Right ventricle myocardium inferior (tissue), 1 donor: ENCODE measurements around the gene CCL21. TPM values are rescaled to one million over a fixed set of nuclear protein-coding genes. Genes with fewer than 3 reads are reported as not detected.

Experiments
- ATAC-seq: fragments of 200-7000 bp; cut with Tn5 transposase; one replicate; pipeline ENCODE4 v1.9.1; 2020; ENCODE audit warnings: mild to moderate bottlenecking, moderate library complexity
- DNase-seq: peaks from one replicate; pipeline ENCODE4 v3.0.0; 2021; ENCODE audit errors: missing footprints
- intact Hi-C: fragments of 100-400 bp; cut with DNase I; formaldehyde crosslinking; loops from one replicate; pipeline ENCODE4 v1.11.0; 2022
- total RNA-seq: library from RNA; stranded (reverse); fragmentation: NEBNext Ultra II Directional; extraction: Animal tissue kit (Norgen Biotek cat#: 25700); gene quantifications from one replicate; pipeline ENCODE4 v1.2.1, GENCODE V29; 2021
- donor health status: DM: no; HTN: yes; CAD: no; lungs with severe emphysema.

Gene CCL21
- total RNA-seq, 1 donor from 2014 or later: 12.4 TPM

GRCh38 chr9:34714007-34714406 is 4.1 kb upstream of the CCL21 start:
- no peak for DNase-seq
- ATAC-seq: no peak
- intact Hi-C loops: no loop called here

DNA sequence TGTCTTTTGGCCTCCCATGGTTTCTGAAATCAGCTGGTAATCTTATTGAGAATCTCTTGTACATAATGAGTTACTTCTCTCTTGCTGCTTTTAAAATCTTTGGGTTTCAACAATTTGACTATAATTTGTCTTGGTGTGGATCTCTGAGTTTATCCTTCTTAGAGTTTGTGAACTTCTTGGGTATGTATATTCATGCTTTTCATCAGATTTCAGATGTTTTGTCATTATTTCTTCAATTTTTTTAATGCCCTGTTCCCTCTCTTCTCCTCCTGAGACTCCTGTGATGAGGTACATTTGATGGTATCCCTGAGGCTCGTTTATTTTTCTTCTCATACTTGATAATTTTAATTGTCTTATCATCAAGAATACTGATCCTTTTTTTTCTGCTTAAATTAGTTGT is 2.2 kb upstream of the CCL21 start:
- DNase-seq: no peak
- ATAC-seq: no peak
- intact Hi-C loops: no loop called here

DNA sequence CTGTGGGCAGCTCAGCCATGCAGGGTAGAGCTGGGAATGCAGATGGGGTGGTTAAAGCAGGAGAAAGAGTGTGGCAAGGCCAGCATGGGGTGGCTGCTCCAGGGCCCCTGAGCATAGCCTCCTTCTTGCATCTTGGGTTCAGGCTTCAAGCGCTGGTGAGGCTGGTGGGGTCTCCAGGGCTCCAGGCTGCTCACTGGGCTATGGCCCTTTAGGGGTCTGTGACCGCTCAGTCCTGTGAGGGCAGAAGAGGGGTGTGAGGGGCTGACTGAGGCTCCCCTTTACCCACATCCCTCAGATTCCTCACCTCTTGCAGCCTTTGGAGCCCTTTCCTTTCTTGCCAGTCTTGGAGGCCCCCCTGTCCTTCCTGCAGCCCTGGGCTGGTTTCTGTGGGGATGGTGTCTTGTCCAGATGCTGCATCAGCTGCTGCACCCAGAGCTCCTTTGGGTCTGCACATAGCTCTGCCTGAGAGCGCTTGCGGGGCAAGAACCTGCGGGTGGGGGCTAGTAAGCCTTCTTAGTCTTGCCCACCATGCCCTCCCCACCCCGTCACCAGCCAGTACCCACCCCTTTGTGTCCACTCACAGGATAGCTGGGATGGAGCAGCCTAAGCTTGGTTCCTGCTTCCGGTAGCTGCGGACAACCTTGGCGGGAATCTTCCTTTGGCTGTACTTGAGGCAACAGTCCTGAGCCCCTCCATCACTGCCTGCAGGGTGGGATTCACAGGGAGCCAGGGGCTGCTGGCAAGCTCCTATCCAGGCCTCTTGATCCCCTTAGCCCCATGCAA is 549 bp downstream of the CCL21 start:
- ATAC-seq (no peak), DNase-seq (no peak)
- intact Hi-C loops: no loop called here

DNA sequence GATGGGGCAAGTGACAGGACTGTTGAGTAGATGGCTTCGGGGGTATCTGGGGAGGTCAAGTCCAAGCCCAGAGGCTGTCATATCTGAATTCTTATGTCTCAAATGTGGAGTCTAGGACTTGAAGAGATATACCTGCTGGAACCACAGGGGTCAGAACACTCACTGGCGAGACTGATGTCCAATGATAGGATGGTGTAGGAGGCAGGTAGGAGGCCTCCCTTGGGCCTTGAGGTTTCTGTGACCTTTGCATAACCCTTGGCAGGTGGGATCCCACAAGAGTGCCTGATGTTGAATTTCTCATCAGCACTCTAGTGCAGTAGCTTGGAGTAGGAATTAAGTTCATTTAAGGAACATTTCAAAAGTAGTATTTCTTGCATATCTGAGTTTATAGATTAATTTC is 2.8 kb downstream of the CCL21 start:
- intact Hi-C loops: no loop called here
- ATAC-seq (no peak), DNase-seq (no peak)

GRCh38 chr9:34701769-34702736 is 7.9 kb downstream of the CCL21 start:
- ATAC-seq: peak; percentile 94
- intact Hi-C loops: loop anchor here (2.0 kb wide), 1 partner anchor 37 kb away; no protein-coding TSS in a partner anchor
- peak; percentile 92 for DNase-seq

DNA sequence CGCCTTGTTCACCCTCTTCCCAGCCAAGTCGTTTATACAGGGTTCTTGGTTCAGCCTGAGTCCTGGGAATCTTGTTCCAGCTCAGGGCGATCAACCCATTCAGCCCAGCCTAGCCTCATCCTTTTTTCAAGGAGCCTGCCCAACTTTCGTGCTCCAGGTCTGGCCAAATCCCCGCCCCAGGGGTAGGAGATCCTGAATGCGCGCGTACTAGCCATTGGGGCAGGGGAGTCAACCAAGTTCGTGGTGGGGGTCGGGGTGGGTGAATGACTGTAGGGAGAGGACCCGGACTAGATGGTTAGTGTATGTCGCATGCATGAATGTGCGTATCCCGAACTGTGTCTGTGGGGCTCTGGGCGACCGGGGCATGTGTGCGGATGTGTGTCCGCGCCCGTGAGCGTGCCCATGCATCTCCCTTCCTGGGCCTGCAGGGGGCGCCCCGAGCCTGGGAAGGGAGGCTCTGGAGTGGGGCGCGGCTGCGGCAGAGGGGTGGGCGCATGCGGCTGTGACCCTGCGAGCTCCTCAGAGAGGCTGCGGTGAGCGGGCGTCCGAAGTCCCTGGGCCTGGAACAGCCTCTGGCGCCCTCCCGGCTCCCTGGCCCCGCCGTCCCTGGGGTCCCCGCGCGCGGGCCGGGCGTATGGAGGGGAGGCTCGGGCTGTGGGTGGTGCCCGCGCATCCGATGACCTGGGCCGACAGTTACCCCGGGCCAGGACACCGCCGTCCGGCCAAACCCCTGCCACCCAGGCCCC is 8.7 kb downstream of the CCL21 start:
- ATAC-seq: peak; percentile 94
- peak; percentile 91 for DNase-seq
- intact Hi-C loops: loop anchor here (2.0 kb wide), 1 partner anchor 36 kb away; no protein-coding TSS in a partner anchor

DNA sequence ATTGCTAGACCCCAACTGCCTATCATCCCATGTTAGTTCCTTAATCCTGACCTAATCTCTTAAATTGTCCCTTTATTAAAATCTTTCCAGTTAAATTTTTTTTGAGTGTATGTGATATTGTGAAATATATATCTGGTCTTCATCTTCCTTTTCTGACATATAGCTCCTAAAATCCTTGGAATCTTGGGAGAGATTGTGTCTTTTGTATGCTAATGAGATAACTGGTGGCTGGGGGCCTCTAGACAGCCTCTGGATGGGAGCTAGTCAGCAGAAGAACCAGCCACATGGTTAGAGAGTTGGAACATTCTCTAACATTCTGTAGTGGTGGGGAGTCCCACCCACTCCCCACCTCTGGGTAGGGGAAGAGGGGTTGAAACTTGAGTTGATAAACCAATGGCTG is 15.1 kb downstream of the CCL21 start:
- DNase-seq (no peak), ATAC-seq (no peak)
- intact Hi-C loops: no loop called here

DNA sequence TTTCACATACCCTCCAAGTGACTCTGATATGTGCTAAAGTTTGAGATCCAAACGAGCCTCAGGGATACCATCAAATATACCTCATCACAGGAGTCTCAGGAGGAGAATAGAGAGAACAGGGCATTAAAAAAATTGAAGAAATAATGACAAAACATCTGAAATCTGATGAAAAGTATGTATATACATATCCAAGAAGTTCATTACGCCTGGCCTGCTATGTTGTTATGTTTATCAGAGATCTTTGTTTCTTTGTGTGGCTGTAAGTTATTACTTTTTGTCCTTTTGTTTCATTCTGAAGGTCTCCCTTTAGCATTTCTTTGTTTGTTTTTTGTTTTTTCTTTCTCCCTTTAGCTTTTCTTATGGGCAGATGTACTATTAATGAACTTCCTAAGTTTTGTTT is 16.4 kb downstream of the CCL21 start:
- intact Hi-C loops: no loop called here
- DNase-seq (no peak), ATAC-seq (no peak)

- no peak for ATAC-seq
- no peak for DNase-seq
- intact Hi-C loops: no loop called here
Observed at GRCh38 chr9:34691936-34692315, 18.0 kb downstream of the CCL21 start.

GRCh38 chr9:34690983-34691935 is 18.7 kb downstream of the CCL21 start, which contains the start of gene CCL19:
CCL19 (minus strand) TSS chr9:34691276; CDS start chr9:34691139, 137 bp downstream.
- intact Hi-C loops: no loop called here
- DNase-seq (no peak), ATAC-seq (no peak)

GRCh38 chr9:34689512-34689911 is 20.4 kb downstream of the CCL21 start:
- intact Hi-C loops: no loop called here
- ATAC-seq (no peak), DNase-seq (no peak)

- ATAC-seq (no peak), DNase-seq (no peak)
- intact Hi-C loops: no loop called here
Observed at GRCh38 chr9:34689116-34689470, 20.8 kb downstream of the CCL21 start.

DNA sequence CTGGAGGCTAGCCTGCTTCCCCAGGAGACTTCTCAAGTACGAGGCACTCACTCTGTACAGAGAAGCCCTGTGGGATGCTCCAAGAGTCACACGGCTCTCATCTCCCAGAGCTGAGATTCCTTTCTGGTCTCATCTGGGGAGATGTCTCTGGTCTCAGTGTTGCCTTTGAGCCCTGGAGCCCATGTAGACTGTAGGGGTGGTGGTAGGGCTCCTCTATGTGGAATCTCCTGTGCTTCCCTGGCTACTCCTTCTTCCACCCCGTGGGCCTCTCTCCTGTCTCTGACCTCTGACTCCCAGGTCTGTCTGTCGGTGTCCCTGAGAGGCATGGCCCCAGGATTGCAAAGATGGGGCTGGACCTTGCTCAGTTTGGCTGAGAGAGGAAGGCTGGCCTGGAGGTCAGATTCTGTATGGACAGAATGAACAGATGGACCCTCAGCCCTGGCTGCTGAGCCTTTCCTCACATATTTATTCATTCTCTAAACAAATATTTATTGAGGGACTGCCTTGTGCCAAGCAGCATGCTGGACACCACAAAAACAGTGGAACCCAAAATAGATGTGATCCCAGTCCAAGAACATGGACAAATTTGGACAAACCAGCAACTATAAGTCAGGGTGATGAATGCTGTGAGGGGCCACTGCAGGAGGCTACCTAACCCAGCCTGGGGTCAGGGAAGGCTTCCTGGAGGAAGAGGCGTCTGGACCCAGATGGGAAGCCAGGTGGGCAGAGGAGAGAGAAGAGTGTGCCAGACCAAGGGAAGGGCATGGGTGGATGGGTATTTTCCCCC is 21.4 kb downstream of the CCL21 start:
- intact Hi-C loops: loop anchor here (1.0 kb wide), 1 partner anchor 25 kb away; no protein-coding TSS in a partner anchor
- no peak for DNase-seq
- ATAC-seq: no peak

GRCh38 chr9:34687276-34688030 is 22.5 kb downstream of the CCL21 start:
- ATAC-seq (no peak), DNase-seq (no peak)
- intact Hi-C loops: loop anchor here (1.0 kb wide), 1 partner anchor 26 kb away; no protein-coding TSS in a partner anchor

DNA sequence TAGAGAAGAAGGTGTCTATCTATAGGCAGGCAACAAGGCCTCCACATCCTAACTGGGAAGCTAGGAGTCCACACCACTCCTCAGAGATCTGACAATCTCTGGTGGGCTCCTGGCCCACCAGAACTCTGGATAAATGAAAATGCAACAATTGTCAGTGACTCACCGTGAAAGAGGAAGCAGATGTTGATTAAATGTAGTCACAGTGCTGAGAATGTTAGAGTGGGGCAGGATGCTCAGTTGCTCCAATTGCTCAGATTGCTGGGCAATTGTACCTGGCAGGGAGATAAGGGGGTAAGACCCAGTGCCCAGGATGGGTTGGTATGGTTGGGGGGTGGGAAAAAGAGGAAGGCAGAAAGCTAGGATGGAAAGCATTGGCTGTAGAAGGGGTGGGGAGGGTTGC is 23.2 kb downstream of the CCL21 start:
- intact Hi-C loops: no loop called here
- ATAC-seq: no peak
- no peak for DNase-seq

- peak; percentile 59 for ATAC-seq
- intact Hi-C loops: no loop called here
- DNase-seq: no peak
Observed at GRCh38 chr9:34686231-34686630, 23.7 kb downstream of the CCL21 start.

DNA sequence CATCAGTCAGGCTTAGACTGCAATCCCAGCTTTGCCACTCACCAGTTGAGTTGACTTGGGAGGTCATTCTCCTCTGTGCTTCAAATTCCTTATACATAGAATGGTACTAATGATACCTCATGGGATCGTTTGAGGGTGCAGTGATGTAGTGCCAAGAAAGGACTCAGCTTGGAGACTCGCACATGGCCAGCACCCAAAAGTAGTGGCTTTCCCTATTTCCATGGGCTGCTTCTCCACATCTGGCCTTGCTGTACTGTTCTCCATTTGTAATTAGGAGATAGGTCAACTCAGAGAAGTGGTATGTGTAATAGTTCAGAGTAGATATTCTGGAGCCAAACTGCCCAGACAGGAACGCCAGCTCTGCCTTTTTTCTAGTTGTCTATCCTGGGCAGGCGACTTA is 24.3 kb downstream of the CCL21 start:
- DNase-seq (no peak), ATAC-seq (no peak)
- intact Hi-C loops: no loop called here
